Panc1 (cell line): Measurements from ENCODE around the gene ARMS2.

ENCODE experiments used
- POLR2AphosphoS5 ChIP-seq: IDR thresholded peaks from 2 replicates; pipeline ENCODE4 v1.6.1; 2012; ENCODE audit warnings: mild to moderate bottlenecking, low read depth, low read length, moderate library complexity
- SIN3A ChIP-seq: IDR thresholded peaks from 2 replicates; pipeline ENCODE4 v1.6.1; 2012; ENCODE audit warnings: low read depth, mild to moderate bottlenecking, low read length, moderate library complexity, borderline replicate concordance; ENCODE audit not compliant: insufficient read depth
- TF ChIP-seq, protein P1 (sequence below): fragments of 450-650 bp; IDR thresholded peaks from 2 replicates; pipeline ENCODE4 v1.5.1; 2017; ENCODE audit warnings: mild to moderate bottlenecking
- TF ChIP-seq, protein P2 (sequence below), 2 experiments: IDR thresholded peaks; 2 replicates each; pipeline ENCODE4 v1.6.1; 2011 to 2012; ENCODE audit warnings: low read depth in 2 of 2, control low read depth in 1 of 2, low read length in 1 of 2, mild to moderate bottlenecking in 1 of 2, moderate library complexity in 1 of 2; ENCODE audit not compliant: insufficient read depth in 1 of 2

DNA sequence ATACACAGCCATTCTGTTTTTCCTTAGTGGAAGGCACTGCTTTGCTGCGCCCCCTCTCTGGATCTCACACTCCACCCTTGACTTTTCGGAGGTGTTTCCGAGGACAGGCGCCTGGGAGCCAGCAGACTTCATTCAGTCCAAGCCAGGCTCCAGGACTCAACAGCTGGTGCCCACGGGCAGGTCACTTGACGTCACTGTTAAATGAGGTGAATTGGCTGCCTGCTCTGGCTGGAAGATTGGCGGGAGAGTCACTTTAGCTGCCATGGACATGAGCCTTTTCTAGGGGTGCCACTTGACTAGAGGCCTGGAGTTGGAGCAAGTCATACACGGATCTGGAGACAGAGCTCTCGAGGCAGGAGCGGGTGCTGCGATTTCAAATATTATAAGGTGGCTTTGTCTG lies 10.1 kb downstream of the ARMS2 start:
- TF ChIP-seq, protein P1, sequence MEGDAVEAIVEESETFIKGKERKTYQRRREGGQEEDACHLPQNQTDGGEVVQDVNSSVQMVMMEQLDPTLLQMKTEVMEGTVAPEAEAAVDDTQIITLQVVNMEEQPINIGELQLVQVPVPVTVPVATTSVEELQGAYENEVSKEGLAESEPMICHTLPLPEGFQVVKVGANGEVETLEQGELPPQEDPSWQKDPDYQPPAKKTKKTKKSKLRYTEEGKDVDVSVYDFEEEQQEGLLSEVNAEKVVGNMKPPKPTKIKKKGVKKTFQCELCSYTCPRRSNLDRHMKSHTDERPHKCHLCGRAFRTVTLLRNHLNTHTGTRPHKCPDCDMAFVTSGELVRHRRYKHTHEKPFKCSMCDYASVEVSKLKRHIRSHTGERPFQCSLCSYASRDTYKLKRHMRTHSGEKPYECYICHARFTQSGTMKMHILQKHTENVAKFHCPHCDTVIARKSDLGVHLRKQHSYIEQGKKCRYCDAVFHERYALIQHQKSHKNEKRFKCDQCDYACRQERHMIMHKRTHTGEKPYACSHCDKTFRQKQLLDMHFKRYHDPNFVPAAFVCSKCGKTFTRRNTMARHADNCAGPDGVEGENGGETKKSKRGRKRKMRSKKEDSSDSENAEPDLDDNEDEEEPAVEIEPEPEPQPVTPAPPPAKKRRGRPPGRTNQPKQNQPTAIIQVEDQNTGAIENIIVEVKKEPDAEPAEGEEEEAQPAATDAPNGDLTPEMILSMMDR, result no peak
- no peak for TF ChIP-seq POLR2AphosphoS5
- no peak for TF ChIP-seq SIN3A
- TF ChIP-seq, protein P2, sequence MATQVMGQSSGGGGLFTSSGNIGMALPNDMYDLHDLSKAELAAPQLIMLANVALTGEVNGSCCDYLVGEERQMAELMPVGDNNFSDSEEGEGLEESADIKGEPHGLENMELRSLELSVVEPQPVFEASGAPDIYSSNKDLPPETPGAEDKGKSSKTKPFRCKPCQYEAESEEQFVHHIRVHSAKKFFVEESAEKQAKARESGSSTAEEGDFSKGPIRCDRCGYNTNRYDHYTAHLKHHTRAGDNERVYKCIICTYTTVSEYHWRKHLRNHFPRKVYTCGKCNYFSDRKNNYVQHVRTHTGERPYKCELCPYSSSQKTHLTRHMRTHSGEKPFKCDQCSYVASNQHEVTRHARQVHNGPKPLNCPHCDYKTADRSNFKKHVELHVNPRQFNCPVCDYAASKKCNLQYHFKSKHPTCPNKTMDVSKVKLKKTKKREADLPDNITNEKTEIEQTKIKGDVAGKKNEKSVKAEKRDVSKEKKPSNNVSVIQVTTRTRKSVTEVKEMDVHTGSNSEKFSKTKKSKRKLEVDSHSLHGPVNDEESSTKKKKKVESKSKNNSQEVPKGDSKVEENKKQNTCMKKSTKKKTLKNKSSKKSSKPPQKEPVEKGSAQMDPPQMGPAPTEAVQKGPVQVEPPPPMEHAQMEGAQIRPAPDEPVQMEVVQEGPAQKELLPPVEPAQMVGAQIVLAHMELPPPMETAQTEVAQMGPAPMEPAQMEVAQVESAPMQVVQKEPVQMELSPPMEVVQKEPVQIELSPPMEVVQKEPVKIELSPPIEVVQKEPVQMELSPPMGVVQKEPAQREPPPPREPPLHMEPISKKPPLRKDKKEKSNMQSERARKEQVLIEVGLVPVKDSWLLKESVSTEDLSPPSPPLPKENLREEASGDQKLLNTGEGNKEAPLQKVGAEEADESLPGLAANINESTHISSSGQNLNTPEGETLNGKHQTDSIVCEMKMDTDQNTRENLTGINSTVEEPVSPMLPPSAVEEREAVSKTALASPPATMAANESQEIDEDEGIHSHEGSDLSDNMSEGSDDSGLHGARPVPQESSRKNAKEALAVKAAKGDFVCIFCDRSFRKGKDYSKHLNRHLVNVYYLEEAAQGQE (IDR thresholded peaks at IDR 0.05; ENCODE audit: insufficient read depth in 1 of 2, low read depth in 2 of 2, low read length in 1 of 2), result no peak
